ENCODE data around the gene GRIN2A. TPM values are rescaled to one million over a fixed set of nuclear protein-coding genes. Genes with fewer than 3 reads are reported as not detected.

GRIN2A gene
- total RNA-seq, 1 experiment from 2014 or later = not detected

GRCh38 chr16:10107081-10107480 lies 75.1 kb downstream of the GRIN2A start:
- H3K79me2 ChIP-seq (ENCODE audit: low read length) = no peaks in the 10 kb centered on the region
- no peaks in the 10 kb centered on the region for H3K9me2 ChIP-seq (replicated peaks; ENCODE audit: insufficient read depth, low read length)
- H3K27me3 ChIP-seq (ENCODE audit: low read length) = no peaks in the 10 kb centered on the region
- DNase-seq = no peak
- no peak overlapping the region for H2AFZ ChIP-seq (ENCODE audit: low read length)
- no peaks in the 10 kb centered on the region for H4K20me1 ChIP-seq (ENCODE audit: insufficient read depth, low read depth, low read length)
- H3K4me2 ChIP-seq (ENCODE audit: low read depth, low read length, poor library complexity, severe bottlenecking) = no peak overlapping the region
- no peak overlapping the region for H3K4me3 ChIP-seq (ENCODE audit: low read length)
- H3K27ac ChIP-seq (ENCODE audit: low read length) = no peak overlapping the region
- H3K4me1 ChIP-seq (ENCODE audit: low read length) = no peaks in the 10 kb centered on the region
- H3K36me3 ChIP-seq (ENCODE audit: insufficient read depth, low read length) = no peaks in the 10 kb centered on the region
- no peak overlapping the region for H3K9ac ChIP-seq (ENCODE audit: low read length)
- H3K9me3 ChIP-seq (ENCODE audit: low read length) = no peaks in the 10 kb centered on the region

- Histone ChIP-seq H3K9me2 (replicated peaks; ENCODE audit: insufficient read depth, low read length) (no peaks in the 10 kb centered on the region), H3K9me3 (ENCODE audit: low read length) (no peaks in the 10 kb centered on the region), H3K27ac (ENCODE audit: low read length) (no peak overlapping the region), H3K79me2 (ENCODE audit: low read length) (no peaks in the 10 kb centered on the region), H3K4me2 (ENCODE audit: low read depth, low read length, poor library complexity, severe bottlenecking) (no peak overlapping the region), H3K36me3 (ENCODE audit: insufficient read depth, low read length) (no peaks in the 10 kb centered on the region), H3K27me3 (ENCODE audit: low read length) (no peaks in the 10 kb centered on the region), H3K9ac (ENCODE audit: low read length) (no peak overlapping the region), H3K4me3 (ENCODE audit: low read length) (no peak overlapping the region), H2AFZ (ENCODE audit: low read length) (no peak overlapping the region), H3K4me1 (ENCODE audit: low read length) (no peaks in the 10 kb centered on the region), H4K20me1 (ENCODE audit: insufficient read depth, low read depth, low read length) (no peaks in the 10 kb centered on the region)
- no peak for DNase-seq
Observed at GRCh38 chr16:10103700-10104099, 78.5 kb downstream of the GRIN2A start.

- H3K36me3 ChIP-seq (ENCODE audit: insufficient read depth, low read length) = no peaks in the 10 kb centered on the region
- H3K27ac ChIP-seq (ENCODE audit: low read length) = no peak overlapping the region
- no peak overlapping the region for H3K4me2 ChIP-seq (ENCODE audit: low read depth, low read length, poor library complexity, severe bottlenecking)
- no peak overlapping the region for H3K4me3 ChIP-seq (ENCODE audit: low read length)
- no peaks in the 10 kb centered on the region for H3K9me2 ChIP-seq (replicated peaks; ENCODE audit: insufficient read depth, low read length)
- no peaks in the 10 kb centered on the region for H3K4me1 ChIP-seq (ENCODE audit: low read length)
- H3K9me3 ChIP-seq (ENCODE audit: low read length) = no peaks in the 10 kb centered on the region
- no peaks in the 10 kb centered on the region for H4K20me1 ChIP-seq (ENCODE audit: insufficient read depth, low read depth, low read length)
- DNase-seq = no peak
- H3K79me2 ChIP-seq (ENCODE audit: low read length) = no peaks in the 10 kb centered on the region
- H2AFZ ChIP-seq (ENCODE audit: low read length) = no peak overlapping the region
- no peak overlapping the region for H3K9ac ChIP-seq (ENCODE audit: low read length)
- no peaks in the 10 kb centered on the region for H3K27me3 ChIP-seq (ENCODE audit: low read length)
Observed at GRCh38 chr16:10103118-10103517, 79.1 kb downstream of the GRIN2A start.

GRCh38 chr16:10100829-10101228 lies 81.4 kb downstream of the GRIN2A start:
- Histone ChIP-seq H3K4me3 (ENCODE audit: low read length) (no peak overlapping the region), H4K20me1 (ENCODE audit: insufficient read depth, low read depth, low read length) (no peaks in the 10 kb centered on the region), H3K4me1 (ENCODE audit: low read length) (no peaks in the 10 kb centered on the region), H3K27ac (ENCODE audit: low read length) (no peak overlapping the region), H3K9ac (ENCODE audit: low read length) (no peak overlapping the region), H3K36me3 (ENCODE audit: insufficient read depth, low read length) (no peaks in the 10 kb centered on the region), H3K79me2 (ENCODE audit: low read length) (no peaks in the 10 kb centered on the region), H3K9me3 (ENCODE audit: low read length) (no peaks in the 10 kb centered on the region), H3K9me2 (replicated peaks; ENCODE audit: insufficient read depth, low read length) (no peaks in the 10 kb centered on the region), H3K27me3 (ENCODE audit: low read length) (no peaks in the 10 kb centered on the region), H2AFZ (ENCODE audit: low read length) (no peak overlapping the region), H3K4me2 (ENCODE audit: low read depth, low read length, poor library complexity, severe bottlenecking) (no peak overlapping the region)
- no peak for DNase-seq

GRCh38 chr16:10098991-10099390 lies 83.2 kb downstream of the GRIN2A start:
- Histone ChIP-seq H3K9me3 (ENCODE audit: low read length) (no peaks in the 10 kb centered on the region), H3K27me3 (ENCODE audit: low read length) (no peaks in the 10 kb centered on the region), H2AFZ (ENCODE audit: low read length) (no peak overlapping the region), H3K9ac (ENCODE audit: low read length) (no peak overlapping the region), H3K36me3 (ENCODE audit: insufficient read depth, low read length) (no peaks in the 10 kb centered on the region), H3K79me2 (ENCODE audit: low read length) (no peaks in the 10 kb centered on the region), H3K4me3 (ENCODE audit: low read length) (no peak overlapping the region), H3K27ac (ENCODE audit: low read length) (no peak overlapping the region), H3K4me1 (ENCODE audit: low read length) (no peaks in the 10 kb centered on the region), H3K9me2 (replicated peaks; ENCODE audit: insufficient read depth, low read length) (no peaks in the 10 kb centered on the region), H3K4me2 (ENCODE audit: low read depth, low read length, poor library complexity, severe bottlenecking) (no peak overlapping the region), H4K20me1 (ENCODE audit: insufficient read depth, low read depth, low read length) (no peaks in the 10 kb centered on the region)
- DNase-seq = no peak

- no peak overlapping the region for H2AFZ ChIP-seq (ENCODE audit: low read length)
- no peaks in the 10 kb centered on the region for H3K9me3 ChIP-seq (ENCODE audit: low read length)
- no peaks in the 10 kb centered on the region for H3K27me3 ChIP-seq (ENCODE audit: low read length)
- no peaks in the 10 kb centered on the region for H3K9me2 ChIP-seq (replicated peaks; ENCODE audit: insufficient read depth, low read length)
- no peaks in the 10 kb centered on the region for H3K36me3 ChIP-seq (ENCODE audit: insufficient read depth, low read length)
- H3K79me2 ChIP-seq (ENCODE audit: low read length) = no peaks in the 10 kb centered on the region
- no peaks in the 10 kb centered on the region for H3K4me1 ChIP-seq (ENCODE audit: low read length)
- H3K27ac ChIP-seq (ENCODE audit: low read length) = no peak overlapping the region
- no peak for DNase-seq
- H3K4me3 ChIP-seq (ENCODE audit: low read length) = no peak overlapping the region
- H4K20me1 ChIP-seq (ENCODE audit: insufficient read depth, low read depth, low read length) = no peaks in the 10 kb centered on the region
- H3K9ac ChIP-seq (ENCODE audit: low read length) = no peak overlapping the region
- H3K4me2 ChIP-seq (ENCODE audit: low read depth, low read length, poor library complexity, severe bottlenecking) = no peak overlapping the region
Observed at GRCh38 chr16:10097271-10097670, 85.0 kb downstream of the GRIN2A start.

GRCh38 chr16:10093576-10093975 lies 88.7 kb downstream of the GRIN2A start:
- Histone ChIP-seq H3K4me2 (ENCODE audit: low read depth, low read length, poor library complexity, severe bottlenecking) (no peak overlapping the region), H3K27ac (ENCODE audit: low read length) (no peak overlapping the region), H3K27me3 (ENCODE audit: low read length) (no peaks in the 10 kb centered on the region), H3K9me3 (ENCODE audit: low read length) (no peaks in the 10 kb centered on the region), H3K9ac (ENCODE audit: low read length) (no peak overlapping the region), H3K4me1 (ENCODE audit: low read length) (no peaks in the 10 kb centered on the region), H2AFZ (ENCODE audit: low read length) (no peak overlapping the region), H3K36me3 (ENCODE audit: insufficient read depth, low read length) (no peaks in the 10 kb centered on the region), H3K9me2 (replicated peaks; ENCODE audit: insufficient read depth, low read length) (no peaks in the 10 kb centered on the region), H3K4me3 (ENCODE audit: low read length) (no peak overlapping the region), H4K20me1 (ENCODE audit: insufficient read depth, low read depth, low read length) (no peaks in the 10 kb centered on the region), H3K79me2 (ENCODE audit: low read length) (no peaks in the 10 kb centered on the region)
- peak; percentile 43 for DNase-seq

GRCh38 chr16:10090816-10091215 lies 91.4 kb downstream of the GRIN2A start:
- Histone ChIP-seq H3K9ac (ENCODE audit: low read length) (no peak overlapping the region), H3K9me2 (replicated peaks; ENCODE audit: insufficient read depth, low read length) (no peaks in the 10 kb centered on the region), H3K4me2 (ENCODE audit: low read depth, low read length, poor library complexity, severe bottlenecking) (no peak overlapping the region), H3K27me3 (ENCODE audit: low read length) (no peaks in the 10 kb centered on the region), H3K4me3 (ENCODE audit: low read length) (no peak overlapping the region), H3K9me3 (ENCODE audit: low read length) (no peaks in the 10 kb centered on the region), H3K27ac (ENCODE audit: low read length) (no peak overlapping the region), H3K36me3 (ENCODE audit: insufficient read depth, low read length) (no peaks in the 10 kb centered on the region), H4K20me1 (ENCODE audit: insufficient read depth, low read depth, low read length) (no peaks in the 10 kb centered on the region), H3K4me1 (ENCODE audit: low read length) (no peaks in the 10 kb centered on the region), H2AFZ (ENCODE audit: low read length) (no peak overlapping the region), H3K79me2 (ENCODE audit: low read length) (no peaks in the 10 kb centered on the region)
- no peak for DNase-seq

- Histone ChIP-seq H3K27me3 (ENCODE audit: low read length) (no peaks in the 10 kb centered on the region), H2AFZ (ENCODE audit: low read length) (no peak overlapping the region), H3K9ac (ENCODE audit: low read length) (no peak overlapping the region), H3K4me3 (ENCODE audit: low read length) (no peak overlapping the region), H3K4me2 (ENCODE audit: low read depth, low read length, poor library complexity, severe bottlenecking) (no peak overlapping the region), H3K4me1 (ENCODE audit: low read length) (no peaks in the 10 kb centered on the region), H3K9me3 (ENCODE audit: low read length) (no peaks in the 10 kb centered on the region), H3K79me2 (ENCODE audit: low read length) (no peaks in the 10 kb centered on the region), H3K36me3 (ENCODE audit: insufficient read depth, low read length) (no peaks in the 10 kb centered on the region), H3K9me2 (replicated peaks; ENCODE audit: insufficient read depth, low read length) (no peaks in the 10 kb centered on the region), H4K20me1 (ENCODE audit: insufficient read depth, low read depth, low read length) (no peaks in the 10 kb centered on the region), H3K27ac (ENCODE audit: low read length) (no peak overlapping the region)
- no peak for DNase-seq
Observed at GRCh38 chr16:10088380-10088793, 93.8 kb downstream of the GRIN2A start.
